ENCODE measurements around the gene RHOB. TPM values are rescaled to one million over a fixed set of nuclear protein-coding genes. Genes with fewer than 3 reads are reported as not detected.

Gene RHOB
- total and polyA plus RNA-seq, 2 of the 13 experiments (the other 11 are each of a cell fraction or from before 2014, with no cell fraction given), result 192 to 268 TPM

- TF ChIP-seq BCLAF1 (IDR thresholded peaks at IDR 0.05) (no peak), ZMYM3 (CRISPR knock-in tag; IDR thresholded peaks at IDR 0.05) (peak; percentile 57), HOMEZ (CRISPR knock-in tag; IDR thresholded peaks at IDR 0.05; ENCODE audit: low read depth) (peak; percentile 50; the same call in 1 of the 2 replicates), ZNF407 (CRISPR knock-in tag; IDR thresholded peaks at IDR 0.05; ENCODE audit: not compliant biosample characterization) (no peak), RBM39 (IDR thresholded peaks at IDR 0.05; ENCODE audit: low read depth, low read length, poor library complexity, severe bottlenecking) (no peak), HMG20A (CRISPR knock-in tag; IDR thresholded peaks at IDR 0.05; ENCODE audit: borderline replicate concordance) (no peak), SP140L (CRISPR knock-in tag; IDR thresholded peaks at IDR 0.05; ENCODE audit: borderline replicate concordance) (0 out of 2 replicates have a peak, but pooled peaks have one; percentile 70), ZNF749 (CRISPR knock-in tag; IDR thresholded peaks at IDR 0.05; ENCODE audit: borderline replicate concordance) (no peak), ZNF703 (CRISPR knock-in tag; IDR thresholded peaks at IDR 0.05; ENCODE audit: borderline replicate concordance) (no peak), MAZ (IDR thresholded peaks at IDR 0.05; ENCODE audit: borderline replicate concordance, low read depth, low read length) (no peak), MAZ (CRISPR knock-in tag; IDR thresholded peaks at IDR 0.05; ENCODE audit: low read depth) (0 out of 2 replicates have a peak, but pooled peaks have one; percentile 12), ZNF766 (CRISPR knock-in tag; IDR thresholded peaks at IDR 0.05; ENCODE audit: borderline replicate concordance) (no peak), ARID3A (IDR thresholded peaks at IDR 0.05; ENCODE audit: low read depth, low read length) (peak; percentile 85), RFX3 (CRISPR knock-in tag; IDR thresholded peaks at IDR 0.05) (no peak)
Observed at GRCh38 chr2:20443276-20443920, 3.5 kb upstream of the RHOB start (continued).
